Measurements from ENCODE around the gene GALNT16.

Gene GALNT16

GRCh38 chr14:69357544-69358200, 97.7 kb downstream of the GALNT16 start:
- TF ChIP-seq CTCF (IDR thresholded peaks at IDR 0.05): no peak

GRCh38 chr14:69358233-69358963, 98.4 kb downstream of the GALNT16 start:
- no peak for TF ChIP-seq CTCF (IDR thresholded peaks at IDR 0.05)

- TF ChIP-seq CTCF (IDR thresholded peaks at IDR 0.05): no peak
Measured at GRCh38 chr14:69358966-69359365, 99.0 kb downstream of the GALNT16 start.

GRCh38 chr14:69360438-69361108, 100.6 kb downstream of the GALNT16 start:
- no peak for TF ChIP-seq CTCF (IDR thresholded peaks at IDR 0.05)

- no peak for TF ChIP-seq CTCF (IDR thresholded peaks at IDR 0.05)
Measured at GRCh38 chr14:69363055-69363454, 103.1 kb downstream of the GALNT16 start.

GRCh38 chr14:69363964-69364363, 104.0 kb downstream of the GALNT16 start:
- TF ChIP-seq CTCF (IDR thresholded peaks at IDR 0.05): no peak

- TF ChIP-seq CTCF (IDR thresholded peaks at IDR 0.05): no peak
Measured at GRCh38 chr14:69364378-69364777, 104.4 kb downstream of the GALNT16 start.
